H9 (cell line): ENCODE results near the gene PIGW. TPM values are rescaled to one million over a fixed set of nuclear protein-coding genes. Genes with fewer than 3 reads are reported as not detected.

Source experiments
- DNase-seq: peaks from one replicate; pipeline ENCODE4 v3.0.0-alpha.2; 2017
- H2AFZ ChIP-seq: one replicate; pipeline ENCODE4 v1.6.1; 2013; ENCODE audit warnings: mild to moderate bottlenecking, low read length, control low read depth, moderate library complexity
- H2AK5ac ChIP-seq: 2 replicates; pipeline ENCODE4 v1.6.1; 2013; ENCODE audit warnings: low read length, control low read depth, mixed read lengths; ENCODE audit not compliant: insufficient read length
- H2BK120ac ChIP-seq: one replicate; pipeline ENCODE4 v1.6.1; 2013; ENCODE audit warnings: low read depth, mild to moderate bottlenecking, low read length, control low read depth, inconsistent platforms; ENCODE audit not compliant: poor library complexity, severe bottlenecking
- H2BK12ac ChIP-seq: 2 replicates; pipeline ENCODE4 v1.6.1; 2013; ENCODE audit warnings: low read length, control low read depth, mixed read lengths, low read depth; ENCODE audit not compliant: insufficient read length
- H2BK15ac ChIP-seq: 2 replicates; pipeline ENCODE4 v1.6.1; 2013; ENCODE audit warnings: low read depth, low read length, control low read depth
- H2BK20ac ChIP-seq: one replicate; pipeline ENCODE4 v1.6.1; 2013; ENCODE audit warnings: low read depth, mild to moderate bottlenecking, low read length, control low read depth, inconsistent platforms; ENCODE audit not compliant: poor library complexity, severe bottlenecking
- H2BK5ac ChIP-seq: 2 replicates; pipeline ENCODE4 v1.6.1; 2013; ENCODE audit warnings: low read length, control low read depth, mixed read lengths; ENCODE audit not compliant: insufficient read length
- H3K14ac ChIP-seq: 2 replicates; pipeline ENCODE4 v1.6.1; 2013; ENCODE audit warnings: low read length, control low read depth; ENCODE audit not compliant: insufficient read depth
- H3K18ac ChIP-seq: 2 replicates; pipeline ENCODE4 v1.6.1; 2013; ENCODE audit warnings: low read depth, mild to moderate bottlenecking, mixed read lengths, low read length, control low read depth; ENCODE audit not compliant: insufficient read length
- H3K23ac ChIP-seq: 2 replicates; pipeline ENCODE4 v1.6.1; 2013; ENCODE audit warnings: low read length, control low read depth, mixed read lengths, low read depth; ENCODE audit not compliant: insufficient read length
- H3K23me2 ChIP-seq: 2 replicates; pipeline ENCODE4 v1.6.1; 2013; ENCODE audit warnings: low read depth, mild to moderate bottlenecking, mixed read lengths, low read length, control low read depth; ENCODE audit not compliant: insufficient read length, poor library complexity, severe bottlenecking
- H3K27ac ChIP-seq: 2 replicates; pipeline ENCODE4 v1.5.1; 2013; ENCODE audit warnings: low read length, control low read depth, mixed read lengths, low read depth; ENCODE audit not compliant: insufficient read length
- H3K27me3 ChIP-seq: 2 replicates; pipeline ENCODE4 v1.6.1; 2013; ENCODE audit warnings: low read length, control low read depth, inconsistent platforms; ENCODE audit not compliant: insufficient read depth
- H3K4ac ChIP-seq: 2 replicates; pipeline ENCODE4 v1.6.1; 2013; ENCODE audit warnings: low read depth, mild to moderate bottlenecking, control low read depth, inconsistent platforms, low read length, moderate library complexity
- H3K4me1 ChIP-seq: 2 replicates; pipeline ENCODE4 v1.6.1; 2013; ENCODE audit warnings: low read length, control low read depth, inconsistent platforms; ENCODE audit not compliant: insufficient read depth
- H3K4me2 ChIP-seq: 2 replicates; pipeline ENCODE4 v1.6.1; 2013; ENCODE audit warnings: low read length, control low read depth, mixed read lengths; ENCODE audit not compliant: insufficient read length, insufficient read depth
- H3K56ac ChIP-seq: 2 replicates; pipeline ENCODE4 v1.6.1; 2013; ENCODE audit warnings: low read depth, mild to moderate bottlenecking, mixed read lengths, low read length, control low read depth; ENCODE audit not compliant: insufficient read length
- H3K79me1 ChIP-seq: 2 replicates; pipeline ENCODE4 v1.6.1; 2013; ENCODE audit warnings: low read depth, mild to moderate bottlenecking, moderate library complexity, low read length, control low read depth, inconsistent platforms; ENCODE audit not compliant: insufficient read depth, poor library complexity, severe bottlenecking
- H3K79me2 ChIP-seq: 2 replicates; pipeline ENCODE4 v1.6.1; 2013; ENCODE audit warnings: low read length, control low read depth, inconsistent platforms; ENCODE audit not compliant: insufficient read depth
- H3K9ac ChIP-seq: 2 replicates; pipeline ENCODE4 v1.6.1; 2013; ENCODE audit warnings: low read length, control low read depth, mixed read lengths; ENCODE audit not compliant: insufficient read length; ENCODE audit errors: extremely low read depth
- H3K9me3 ChIP-seq: one replicate; pipeline ENCODE4 v1.6.1; 2013; ENCODE audit warnings: low read depth, low read length, inconsistent platforms; ENCODE audit not compliant: control insufficient read depth
- H3T11ph ChIP-seq: one replicate; pipeline ENCODE4 v1.6.1; 2013; ENCODE audit warnings: mild to moderate bottlenecking, low read length, control low read depth, inconsistent platforms
- H4K20me1 ChIP-seq: one replicate; pipeline ENCODE4 v1.6.1; 2013; ENCODE audit not compliant: control insufficient read depth, insufficient read length, insufficient read depth
- H4K5ac ChIP-seq: 2 replicates; pipeline ENCODE4 v1.6.1; 2013; ENCODE audit warnings: low read depth, mild to moderate bottlenecking, mixed read lengths, low read length, control low read depth; ENCODE audit not compliant: insufficient read length
- H4K8ac ChIP-seq: replicated peaks from 2 replicates; pipeline ENCODE4 v1.6.1; 2013; ENCODE audit warnings: low read length, control low read depth, mixed read lengths, low read depth; ENCODE audit not compliant: insufficient read length
- H4K91ac ChIP-seq: 2 replicates; pipeline ENCODE4 v1.6.1; 2013; ENCODE audit warnings: low read depth, mild to moderate bottlenecking, moderate library complexity, mixed read lengths, low read length, control low read depth; ENCODE audit not compliant: insufficient read length
- H3K27ac Mint-ChIP-seq, 3 experiments: 2 replicates in 2 of 3; 3 replicates in 1 of 3; pipeline ENCODE4 v1.8.0; 2020 to 2021; ENCODE audit warnings: mixed read lengths in 3 of 3, mild to moderate bottlenecking in 1 of 3, moderate library complexity in 1 of 3
- H3K27me3 Mint-ChIP-seq: 2 replicates; pipeline ENCODE4 v1.8.0; 2021; ENCODE audit warnings: low read depth, mild to moderate bottlenecking, moderate library complexity, mixed read lengths
- H3K36me3 Mint-ChIP-seq, 3 experiments: 2 replicates in 2 of 3; 3 replicates in 1 of 3; pipeline ENCODE4 v1.8.0; 2020 to 2021; ENCODE audit warnings: low read depth in 3 of 3, mixed read lengths in 3 of 3; ENCODE audit not compliant: insufficient read depth in 1 of 3
- H3K4me1 Mint-ChIP-seq, 2 experiments: 2 replicates each; pipeline ENCODE4 v1.8.0; 2020; ENCODE audit warnings: mixed read lengths in 2 of 2
- H3K4me3 Mint-ChIP-seq, 2 experiments: 2 replicates in 1 of 2; 3 replicates in 1 of 2; pipeline ENCODE4 v1.8.0; 2020 to 2021; ENCODE audit warnings: mild to moderate bottlenecking in 2 of 2, mixed read lengths in 2 of 2, moderate library complexity in 1 of 2
- H3K9me3 Mint-ChIP-seq, 2 experiments: 2 replicates in 1 of 2; 3 replicates in 1 of 2; pipeline ENCODE4 v1.8.0; 2020; ENCODE audit warnings: mild to moderate bottlenecking in 2 of 2, mixed read lengths in 2 of 2, moderate library complexity in 1 of 2
- CTCF ChIP-seq: fragments of 200-600 bp; sonication (generic); conservative IDR thresholded peaks from 3 replicates; pipeline ENCODE4 v1.8.0; 2021; ENCODE audit warnings: antibody characterized with exemption, mild to moderate bottlenecking
- WGBS: extraction: QIAGEN DNeasy Blood & Tissue Kit; methylation state at CpG from one replicate; pipeline ENCODE4 v1.1.7; 2013; ENCODE audit warnings: missing lambda C conversion rate, low lambda C conversion rate, mixed read lengths; ENCODE audit not compliant: insufficient read length; ENCODE audit errors: extremely low coverage; 5-methylcytosine and 5-hydroxymethylcytosine counted together
- total RNA-seq: library from RNA; stranded (reverse); gene quantifications from 2 replicates; pipeline ENCODE4 v1.2.1, GENCODE V29; 2021

Gene PIGW
- total RNA-seq, 1 experiment from 2014 or later: 26.2 TPM

GRCh38 chr17:36523113-36523512 lies 11.7 kb upstream of the PIGW start:
- Histone ChIP-seq H4K20me1 (no peaks in the 10 kb centered on the region), H3K4ac (no peak overlapping the region), H2BK120ac (no peak overlapping the region), H2BK12ac (no peak overlapping the region), H3K23ac (no peak overlapping the region), H3K18ac (no peak overlapping the region), H2AK5ac (no peak overlapping the region), H3K23me2 (no peaks in the 10 kb centered on the region), H3K27me3 (no peaks in the 10 kb centered on the region), H4K5ac (no peak overlapping the region), H3K9ac (no peak overlapping the region), H3K27ac (no peak overlapping the region), H4K8ac (no peak overlapping the region), H3K14ac (no peak overlapping the region), H4K91ac (no peak overlapping the region), H3T11ph (no peak overlapping the region), H2AFZ (no peak overlapping the region), H2BK15ac (no peak overlapping the region), H3K4me1 (no peaks in the 10 kb centered on the region), H3K79me2 (no peaks in the 10 kb centered on the region), H2BK5ac (no peak overlapping the region), H3K9me3 (no peaks in the 10 kb centered on the region), H3K4me2 (no peak overlapping the region), H3K79me1 (no peaks in the 10 kb centered on the region), H3K56ac (no peak overlapping the region), H2BK20ac (no peak overlapping the region)
- Mint-ChIP-seq H3K27me3 (no peaks in the 10 kb centered on the region; the same call in 1 of the 2 replicates), H3K27ac (peak overlapping the region in 1 of 3 experiments; percentile 74; a peak in 1 of 7 replicates), H3K4me3 (no peak overlapping the region), H3K36me3 (peaks cover 37 to 87% (median 81%) of the 10 kb centered on the region in 3 experiments; a peak in 6 of 7 replicates), H3K4me1 (no peaks in the 10 kb centered on the region), H3K9me3 (no peaks in the 10 kb centered on the region)
- TF ChIP-seq CTCF: no peak
- no peak for DNase-seq
- WGBS: no CpG with 5 or more reads among the region's 2 CpGs
